ENCODE results near the gene CACNA1A. TPM values are rescaled to one million over a fixed set of nuclear protein-coding genes. Genes with fewer than 3 reads are reported as not detected.

The CACNA1A gene
- total and polyA plus RNA-seq, 2 experiments from 2014 or later, result 3.0 to 8.5 TPM

GRCh38 chr19:13404236-13404635 lies 102.0 kb downstream of the CACNA1A start:
- WGBS, 2 experiments (ENCODE audit: low coverage in 1 of 2, low lambda C conversion rate in 2 of 2, missing lambda C conversion rate in 2 of 2), result 80 to 86% methylated on average over 7 of the region's 7 CpGs
- no peak for DNase-seq
- H2AFZ ChIP-seq, result no peak overlapping the region
- H3K79me2 ChIP-seq (ENCODE audit: insufficient read depth), result no peaks in the 10 kb centered on the region
- H3K4me2 ChIP-seq (ENCODE audit: unreplicated experiment), result no peak overlapping the region
- H3K4me3 ChIP-seq, result no peak overlapping the region
- no peaks in the 10 kb centered on the region for H3K9me2 ChIP-seq (ENCODE audit: insufficient read depth)
- TF ChIP-seq EZH2phosphoT487 (IDR thresholded peaks at IDR 0.05; ENCODE audit: insufficient read depth, low read depth) (no peak), EZH2 (IDR thresholded peaks at IDR 0.05; ENCODE audit: insufficient read depth, poor library complexity, severe bottlenecking) (no peak)
- no peaks in the 10 kb centered on the region for H3K9me3 ChIP-seq (ENCODE audit: low read depth)
- no peak overlapping the region for H3K27ac ChIP-seq
- in situ Hi-C loops (cut with MboI), result no loop called here
- no peak overlapping the region for H3K9ac ChIP-seq
- H3K27me3 ChIP-seq (replicated peaks; ENCODE audit: insufficient read depth), result no peaks in the 10 kb centered on the region
- H3F3A ChIP-seq (ENCODE audit: insufficient read depth), result peaks cover 14% of the 10 kb centered on the region
- H4K20me1 ChIP-seq (ENCODE audit: insufficient read depth), result no peaks in the 10 kb centered on the region
- no peaks in the 10 kb centered on the region for H3K36me3 ChIP-seq (ENCODE audit: low read depth)
- peaks cover 7% of the 10 kb centered on the region for H3K4me1 ChIP-seq (ENCODE audit: insufficient read depth)

- Histone ChIP-seq H3K27ac (no peak overlapping the region), H3K9me2 (ENCODE audit: insufficient read depth) (no peaks in the 10 kb centered on the region), H3K9me3 (ENCODE audit: low read depth) (no peaks in the 10 kb centered on the region), H3K4me2 (ENCODE audit: unreplicated experiment) (no peak overlapping the region), H3K4me3 (no peak overlapping the region), H3K36me3 (ENCODE audit: low read depth) (no peaks in the 10 kb centered on the region), H4K20me1 (ENCODE audit: insufficient read depth) (no peaks in the 10 kb centered on the region), H3F3A (ENCODE audit: insufficient read depth) (peaks cover 37% of the 10 kb centered on the region), H2AFZ (no peak overlapping the region), H3K79me2 (ENCODE audit: insufficient read depth) (no peaks in the 10 kb centered on the region), H3K9ac (no peak overlapping the region), H3K4me1 (ENCODE audit: insufficient read depth) (peaks cover 20% of the 10 kb centered on the region), H3K27me3 (replicated peaks; ENCODE audit: insufficient read depth) (no peaks in the 10 kb centered on the region)
- WGBS, 2 experiments (ENCODE audit: low coverage in 1 of 2, low lambda C conversion rate in 2 of 2, missing lambda C conversion rate in 2 of 2), result 83 to 97% methylated on average over 2 of the region's 2 CpGs
- DNase-seq, result peak; percentile 50
- TF ChIP-seq EZH2phosphoT487 (IDR thresholded peaks at IDR 0.05; ENCODE audit: insufficient read depth, low read depth) (no peak), EZH2 (IDR thresholded peaks at IDR 0.05; ENCODE audit: insufficient read depth, poor library complexity, severe bottlenecking) (no peak)
- in situ Hi-C loops (cut with MboI), result no loop called here
Observed at GRCh38 chr19:13401388-13401787, 104.9 kb downstream of the CACNA1A start.

- Histone ChIP-seq H3K9ac (no peak overlapping the region), H4K20me1 (ENCODE audit: insufficient read depth) (no peaks in the 10 kb centered on the region), H3K79me2 (ENCODE audit: insufficient read depth) (no peaks in the 10 kb centered on the region), H3K9me2 (ENCODE audit: insufficient read depth) (no peaks in the 10 kb centered on the region), H3K27me3 (replicated peaks; ENCODE audit: insufficient read depth) (no peaks in the 10 kb centered on the region), H3K4me1 (ENCODE audit: insufficient read depth) (peaks cover 23% of the 10 kb centered on the region), H3K36me3 (ENCODE audit: low read depth) (no peaks in the 10 kb centered on the region), H3K4me3 (no peak overlapping the region), H3K9me3 (ENCODE audit: low read depth) (no peaks in the 10 kb centered on the region), H3K27ac (no peak overlapping the region), H3F3A (ENCODE audit: insufficient read depth) (peaks cover 40% of the 10 kb centered on the region), H3K4me2 (ENCODE audit: unreplicated experiment) (no peak overlapping the region), H2AFZ (no peak overlapping the region)
- DNase-seq, result no peak
- TF ChIP-seq EZH2phosphoT487 (IDR thresholded peaks at IDR 0.05; ENCODE audit: insufficient read depth, low read depth), result no peak
- no peak for TF ChIP-seq EZH2 (IDR thresholded peaks at IDR 0.05; ENCODE audit: insufficient read depth, poor library complexity, severe bottlenecking)
- in situ Hi-C loops (cut with MboI), result no loop called here
Observed at GRCh38 chr19:13400296-13400695, 106.0 kb downstream of the CACNA1A start.

GRCh38 chr19:13399746-13400145 lies 106.5 kb downstream of the CACNA1A start:
- no peaks in the 10 kb centered on the region for H3K27me3 ChIP-seq (replicated peaks; ENCODE audit: insufficient read depth)
- H3K27ac ChIP-seq, result peak overlapping the region; percentile 98
- 78 to 84% methylated on average over 5 of the region's 5 CpGs for WGBS, 2 experiments (ENCODE audit: low coverage in 1 of 2, low lambda C conversion rate in 2 of 2, missing lambda C conversion rate in 2 of 2)
- no peaks in the 10 kb centered on the region for H3K36me3 ChIP-seq (ENCODE audit: low read depth)
- H3K4me3 ChIP-seq, result peak overlapping the region; percentile 52; the same call in 1 of the 2 replicates
- no peaks in the 10 kb centered on the region for H3K79me2 ChIP-seq (ENCODE audit: insufficient read depth)
- H3K4me1 ChIP-seq (ENCODE audit: insufficient read depth), result peaks cover 23% of the 10 kb centered on the region
- H3K4me2 ChIP-seq (ENCODE audit: unreplicated experiment), result peak overlapping the region; percentile 88
- DNase-seq, result no peak
- H3F3A ChIP-seq (ENCODE audit: insufficient read depth), result peaks cover 40% of the 10 kb centered on the region
- H3K9me3 ChIP-seq (ENCODE audit: low read depth), result no peaks in the 10 kb centered on the region
- no peaks in the 10 kb centered on the region for H4K20me1 ChIP-seq (ENCODE audit: insufficient read depth)
- in situ Hi-C loops (cut with MboI), result no loop called here
- peak overlapping the region; percentile 76 for H3K9ac ChIP-seq
- TF ChIP-seq EZH2phosphoT487 (IDR thresholded peaks at IDR 0.05; ENCODE audit: insufficient read depth, low read depth) (no peak), EZH2 (IDR thresholded peaks at IDR 0.05; ENCODE audit: insufficient read depth, poor library complexity, severe bottlenecking) (no peak)
- peak overlapping the region; percentile 69; the same call in 1 of the 2 replicates for H2AFZ ChIP-seq
- no peaks in the 10 kb centered on the region for H3K9me2 ChIP-seq (ENCODE audit: insufficient read depth)

All from GM23248 (cell line).